Osteocyte (in vitro differentiated cells): ENCODE results near the gene MSLN. TPM values are rescaled to one million over a fixed set of nuclear protein-coding genes. Genes with fewer than 3 reads are reported as not detected.
A peak's percentile ranks its signal among the peaks of the same experiment; 100 is the strongest.

Experiments
- DNase-seq: peaks from one replicate; pipeline ENCODE4 v3.0.0; 2021; ENCODE audit warnings: mixed read lengths; ENCODE audit not compliant: unreplicated experiment; ENCODE audit errors: extremely low spot score
- H3K27ac Mint-ChIP-seq: one replicate; pipeline ENCODE4 v1.8.0; 2021; ENCODE audit warnings: mild to moderate bottlenecking, mixed read lengths; ENCODE audit not compliant: unreplicated experiment
- H3K27me3 Mint-ChIP-seq: one replicate; pipeline ENCODE4 v1.8.0; 2021; ENCODE audit warnings: mixed read lengths; ENCODE audit not compliant: unreplicated experiment
- H3K36me3 Mint-ChIP-seq: one replicate; pipeline ENCODE4 v1.8.0; 2021; ENCODE audit warnings: mixed read lengths; ENCODE audit not compliant: unreplicated experiment
- H3K4me1 Mint-ChIP-seq: one replicate; pipeline ENCODE4 v1.8.0; 2021; ENCODE audit warnings: mixed read lengths; ENCODE audit not compliant: unreplicated experiment
- H3K4me3 Mint-ChIP-seq: one replicate; pipeline ENCODE4 v1.8.0; 2021; ENCODE audit warnings: mild to moderate bottlenecking, moderate library complexity, mixed read lengths; ENCODE audit not compliant: unreplicated experiment
- H3K9me3 Mint-ChIP-seq: one replicate; pipeline ENCODE4 v1.8.0; 2021; ENCODE audit warnings: mixed read lengths; ENCODE audit not compliant: unreplicated experiment
- total RNA-seq: library from RNA; stranded (reverse); gene quantifications from 2 replicates; pipeline ENCODE4 v1.2.1, GENCODE V29; 2021
- TF ChIP-seq, protein P1 (sequence below): fragments of 200-600 bp; sonication (generic); IDR thresholded peaks from 2 replicates; pipeline ENCODE4 v1.5.0; 2021; ENCODE audit warnings: antibody characterized with exemption, mild to moderate bottlenecking, moderate library complexity

Gene MSLN
- total RNA-seq, 1 donor from 2014 or later = 0.19 TPM

GRCh38 chr16:789191-789850, 28.8 kb downstream of the MSLN start:
- peaks cover 2% of the 10 kb centered on the region for H3K4me1 Mint-ChIP-seq
- peaks cover 8% of the 10 kb centered on the region for H3K36me3 Mint-ChIP-seq
- TF ChIP-seq, protein P1, sequence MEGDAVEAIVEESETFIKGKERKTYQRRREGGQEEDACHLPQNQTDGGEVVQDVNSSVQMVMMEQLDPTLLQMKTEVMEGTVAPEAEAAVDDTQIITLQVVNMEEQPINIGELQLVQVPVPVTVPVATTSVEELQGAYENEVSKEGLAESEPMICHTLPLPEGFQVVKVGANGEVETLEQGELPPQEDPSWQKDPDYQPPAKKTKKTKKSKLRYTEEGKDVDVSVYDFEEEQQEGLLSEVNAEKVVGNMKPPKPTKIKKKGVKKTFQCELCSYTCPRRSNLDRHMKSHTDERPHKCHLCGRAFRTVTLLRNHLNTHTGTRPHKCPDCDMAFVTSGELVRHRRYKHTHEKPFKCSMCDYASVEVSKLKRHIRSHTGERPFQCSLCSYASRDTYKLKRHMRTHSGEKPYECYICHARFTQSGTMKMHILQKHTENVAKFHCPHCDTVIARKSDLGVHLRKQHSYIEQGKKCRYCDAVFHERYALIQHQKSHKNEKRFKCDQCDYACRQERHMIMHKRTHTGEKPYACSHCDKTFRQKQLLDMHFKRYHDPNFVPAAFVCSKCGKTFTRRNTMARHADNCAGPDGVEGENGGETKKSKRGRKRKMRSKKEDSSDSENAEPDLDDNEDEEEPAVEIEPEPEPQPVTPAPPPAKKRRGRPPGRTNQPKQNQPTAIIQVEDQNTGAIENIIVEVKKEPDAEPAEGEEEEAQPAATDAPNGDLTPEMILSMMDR = no peak
- no peak for DNase-seq
- H3K4me3 Mint-ChIP-seq = peak overlapping the region; percentile 32
- no peak overlapping the region for H3K27ac Mint-ChIP-seq
- H3K27me3 Mint-ChIP-seq = no peaks in the 10 kb centered on the region
- H3K9me3 Mint-ChIP-seq = no peaks in the 10 kb centered on the region

- TF ChIP-seq, protein P1 = no peak
- Mint-ChIP-seq H3K27me3 (no peaks in the 10 kb centered on the region), H3K9me3 (no peaks in the 10 kb centered on the region), H3K36me3 (peaks cover 8% of the 10 kb centered on the region), H3K27ac (no peak overlapping the region), H3K4me3 (peak overlapping the region; percentile 47), H3K4me1 (peaks cover 2% of the 10 kb centered on the region)
- no peak for DNase-seq
Measured at GRCh38 chr16:790086-790485, 29.6 kb downstream of the MSLN start.

DNA sequence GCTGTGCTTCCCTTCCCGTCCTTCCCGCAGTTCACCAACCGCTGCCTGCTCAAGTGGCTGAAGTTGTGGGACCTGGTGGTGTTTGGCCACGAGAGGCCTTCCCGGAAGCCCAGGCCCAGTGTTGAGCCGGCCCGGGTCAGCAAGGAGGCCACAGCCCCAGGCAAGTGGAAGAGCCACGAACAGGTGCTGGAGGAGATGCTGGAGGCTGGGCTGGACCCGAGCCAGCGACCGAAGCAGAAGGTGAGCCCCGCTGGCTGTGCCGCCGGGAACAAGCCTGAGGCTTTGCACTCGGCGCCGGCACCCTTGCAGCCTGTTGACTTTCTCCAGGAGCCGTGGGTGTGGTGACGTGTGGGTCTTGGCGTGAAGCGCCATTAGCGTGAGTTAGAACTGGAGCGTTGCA, 30.6 kb downstream of the MSLN start:
- H3K4me3 Mint-ChIP-seq = no peak overlapping the region
- H3K9me3 Mint-ChIP-seq = no peaks in the 10 kb centered on the region
- H3K27ac Mint-ChIP-seq = no peak overlapping the region
- no peak for DNase-seq
- H3K27me3 Mint-ChIP-seq = no peaks in the 10 kb centered on the region
- peaks cover 8% of the 10 kb centered on the region for H3K36me3 Mint-ChIP-seq
- TF ChIP-seq, protein P1 = no peak
- peaks cover 2% of the 10 kb centered on the region for H3K4me1 Mint-ChIP-seq

- TF ChIP-seq, protein P1 = no peak
- H3K36me3 Mint-ChIP-seq = peaks cover 8% of the 10 kb centered on the region
- DNase-seq = no peak
- no peak overlapping the region for H3K4me3 Mint-ChIP-seq
- H3K4me1 Mint-ChIP-seq = no peaks in the 10 kb centered on the region
- H3K9me3 Mint-ChIP-seq = no peaks in the 10 kb centered on the region
- no peak overlapping the region for H3K27ac Mint-ChIP-seq
- H3K27me3 Mint-ChIP-seq = no peaks in the 10 kb centered on the region
Measured at GRCh38 chr16:792221-792995, 31.9 kb downstream of the MSLN start.

DNA sequence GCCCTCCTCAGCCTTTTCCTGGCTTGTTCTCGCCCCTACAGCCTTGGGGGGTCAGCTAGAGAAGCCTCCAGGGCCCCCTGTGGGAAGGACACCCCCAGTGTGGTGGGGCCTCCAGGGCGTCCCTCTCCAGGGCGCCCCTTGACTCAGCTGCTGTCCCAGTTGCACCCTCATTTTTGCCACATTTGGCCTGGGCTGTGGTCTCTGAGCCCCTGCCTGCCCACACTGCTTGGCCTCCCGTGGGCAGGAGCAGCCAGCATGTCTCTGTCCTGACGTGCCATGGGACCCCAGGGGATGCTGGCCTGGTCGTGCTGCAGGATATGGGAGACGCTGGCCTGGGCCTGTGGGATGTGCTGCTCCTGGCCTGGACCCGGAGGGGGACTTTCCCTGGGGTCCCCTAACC, 32.9 kb downstream of the MSLN start:
- TF ChIP-seq, protein P1 = no peak
- Mint-ChIP-seq H3K4me3 (no peak overlapping the region), H3K9me3 (no peaks in the 10 kb centered on the region), H3K27me3 (no peaks in the 10 kb centered on the region), H3K4me1 (no peaks in the 10 kb centered on the region), H3K36me3 (peaks cover 8% of the 10 kb centered on the region), H3K27ac (no peak overlapping the region)
- DNase-seq = no peak
